K562 (cell line): ENCODE measurements around the gene CBY3.
"Not testable (repeated sequence)": the region's sequence is repeated elsewhere in the genome, so short reads cannot be mapped to it uniquely, and the experiment has no call there.

Source experiments
- CREB1 ChIP-seq, 2 experiments: sonication (generic) in 1 of 2; formaldehyde crosslinking in 1 of 2; IDR thresholded peaks; 2 replicates each; pipeline versions ENCODE4 v1.6.1 to v1.8.0; 2012 to 2022; ENCODE audit warnings: inconsistent platforms in 1 of 2, mild to moderate bottlenecking in 1 of 2, missing genetic modification reagents in 1 of 2, moderate library complexity in 1 of 2
- EZH2 ChIP-seq: IDR thresholded peaks from 2 replicates; pipeline ENCODE4 v1.6.1; 2012; ENCODE audit warnings: low read depth, mild to moderate bottlenecking, inconsistent platforms, low read length, borderline replicate concordance
- GABPB2 ChIP-seq: fragments of 250-450 bp; sonication (Bioruptor Pico); conservative IDR thresholded peaks from 2 replicates; pipeline ENCODE4 v1.5.1; 2021; ENCODE audit warnings: mild to moderate bottlenecking
- POLR2AphosphoS5 ChIP-seq: IDR thresholded peaks from 2 replicates; pipeline ENCODE4 v1.6.1; 2011; ENCODE audit warnings: mild to moderate bottlenecking, low read depth, low read length, moderate library complexity; ENCODE audit not compliant: control insufficient read depth, insufficient read depth
- RAD21 ChIP-seq, 2 experiments: fragments of 250-450 bp in 1 of 2; fragments of 450-650 bp in 1 of 2; sonication (Bioruptor Pico) in 1 of 2; formaldehyde crosslinking in 1 of 2; IDR thresholded peaks in 1 of 2; conservative IDR thresholded peaks in 1 of 2; 2 replicates each; pipeline versions ENCODE4 v1.4.0 to v1.8.0; 2020 to 2022; ENCODE audit warnings: mild to moderate bottlenecking in 2 of 2, moderate library complexity in 1 of 2
- RFX7 ChIP-seq: fragments of 250-450 bp; sonication (Bioruptor Pico); IDR thresholded peaks from 2 replicates; pipeline ENCODE4 v1.5.1; 2021; ENCODE audit warnings: mild to moderate bottlenecking
- SPI1 ChIP-seq: IDR thresholded peaks from 2 replicates; pipeline ENCODE4 v1.6.1; 2011; ENCODE audit warnings: low read depth, low read length, control low read depth, borderline replicate concordance
- TBP ChIP-seq: optimal IDR thresholded peaks from 2 replicates; pipeline ENCODE3; 2011; ENCODE audit warnings: low read depth, low read length, improper control_type of control experiment
- ZNF780A ChIP-seq: fragments of 250-450 bp; sonication (Bioruptor Pico); IDR thresholded peaks from 2 replicates; pipeline ENCODE4 v1.5.0; 2021; ENCODE audit warnings: mild to moderate bottlenecking
- TF ChIP-seq, protein P1 (sequence below), 3 experiments: IDR thresholded peaks in 2 of 3; conservative IDR thresholded peaks in 1 of 3; 2 replicates each; pipeline ENCODE4 v1.5.1; 2011 to 2012; ENCODE audit warnings: low read length in 3 of 3, mild to moderate bottlenecking in 3 of 3, control low read depth in 2 of 3, improper control_type of control experiment in 1 of 3, inconsistent platforms in 1 of 3, low read depth in 1 of 3, mixed read lengths in 1 of 3, moderate library complexity in 1 of 3; ENCODE audit not compliant: insufficient read depth in 2 of 3
- TF ChIP-seq, protein P2 (sequence below): sonication (generic); formaldehyde crosslinking; IDR thresholded peaks from 2 replicates; pipeline ENCODE4 v1.8.0; 2023; ENCODE audit warnings: mild to moderate bottlenecking, missing genetic modification reagents
- TF ChIP-seq, protein P3 (sequence below), 2 experiments: IDR thresholded peaks; 2 replicates each; pipeline ENCODE4 v1.6.1; 2011; ENCODE audit warnings: borderline replicate concordance in 1 of 2, control low read depth in 1 of 2, low read depth in 1 of 2, low read length in 1 of 2, mild to moderate bottlenecking in 1 of 2, mixed read lengths in 1 of 2, moderate library complexity in 1 of 2; ENCODE audit not compliant: insufficient read depth in 1 of 2, insufficient read length in 1 of 2, poor library complexity in 1 of 2, severe bottlenecking in 1 of 2; ENCODE audit errors: extremely low read depth in 1 of 2

DNA sequence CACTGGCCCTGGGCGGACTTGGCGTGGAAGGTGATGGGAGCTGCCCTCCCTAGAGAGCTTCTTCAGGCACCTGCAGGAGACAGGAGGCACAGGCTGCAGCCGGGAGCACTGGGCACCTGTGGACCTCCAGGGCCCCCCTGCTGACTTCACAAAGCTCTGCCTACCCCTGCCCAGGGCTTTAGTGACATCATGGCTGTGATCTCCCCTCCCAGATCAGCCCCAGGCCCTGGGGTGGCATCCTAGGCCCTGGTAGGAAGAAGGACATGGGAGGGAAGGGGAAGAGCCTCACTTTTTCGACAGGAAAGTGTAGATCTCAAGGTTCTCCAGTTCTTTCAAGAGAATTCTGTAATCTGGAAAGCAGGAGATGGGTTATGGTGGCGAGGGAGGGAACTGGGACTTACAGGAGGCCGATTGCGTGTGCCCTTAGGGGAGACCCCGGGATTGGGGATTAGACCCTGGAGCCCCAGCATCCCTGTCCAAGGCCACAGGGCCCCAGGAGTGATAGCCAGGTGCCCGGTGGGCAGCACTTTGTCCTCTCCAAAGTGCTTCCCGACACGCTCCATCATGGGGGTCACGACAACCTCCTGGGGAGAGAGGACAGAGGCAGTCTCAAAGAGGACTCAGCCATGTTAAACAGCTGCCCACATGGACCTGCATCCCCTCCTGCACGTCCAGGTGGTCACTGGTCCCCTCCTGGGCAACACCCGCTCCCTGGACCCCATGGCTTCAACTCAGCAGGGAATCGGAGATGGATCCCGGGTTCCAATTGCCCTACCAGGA is 37.5 kb downstream of the CBY3 start:
- not testable (repeated sequence) for TF ChIP-seq EZH2; CREB1 (IDR thresholded peaks at IDR 0.05); CREB1 (CRISPR knock-in tag; IDR thresholded peaks at IDR 0.05); RAD21 (CRISPR knock-in tag; conservative IDR thresholded peaks at IDR 0.05 in 1 of 2, IDR thresholded peaks at IDR 0.05 in 1 of 2); RFX7; ZNF780A; SPI1; TBP; POLR2AphosphoS5; GABPB2 (CRISPR knock-in tag)
- TF ChIP-seq, protein P1, sequence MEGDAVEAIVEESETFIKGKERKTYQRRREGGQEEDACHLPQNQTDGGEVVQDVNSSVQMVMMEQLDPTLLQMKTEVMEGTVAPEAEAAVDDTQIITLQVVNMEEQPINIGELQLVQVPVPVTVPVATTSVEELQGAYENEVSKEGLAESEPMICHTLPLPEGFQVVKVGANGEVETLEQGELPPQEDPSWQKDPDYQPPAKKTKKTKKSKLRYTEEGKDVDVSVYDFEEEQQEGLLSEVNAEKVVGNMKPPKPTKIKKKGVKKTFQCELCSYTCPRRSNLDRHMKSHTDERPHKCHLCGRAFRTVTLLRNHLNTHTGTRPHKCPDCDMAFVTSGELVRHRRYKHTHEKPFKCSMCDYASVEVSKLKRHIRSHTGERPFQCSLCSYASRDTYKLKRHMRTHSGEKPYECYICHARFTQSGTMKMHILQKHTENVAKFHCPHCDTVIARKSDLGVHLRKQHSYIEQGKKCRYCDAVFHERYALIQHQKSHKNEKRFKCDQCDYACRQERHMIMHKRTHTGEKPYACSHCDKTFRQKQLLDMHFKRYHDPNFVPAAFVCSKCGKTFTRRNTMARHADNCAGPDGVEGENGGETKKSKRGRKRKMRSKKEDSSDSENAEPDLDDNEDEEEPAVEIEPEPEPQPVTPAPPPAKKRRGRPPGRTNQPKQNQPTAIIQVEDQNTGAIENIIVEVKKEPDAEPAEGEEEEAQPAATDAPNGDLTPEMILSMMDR (IDR thresholded peaks at IDR 0.05 in 2 of 3, conservative IDR thresholded peaks at IDR 0.05 in 1 of 3; ENCODE audit: insufficient read depth in 2 of 3, low read depth in 1 of 3, low read length in 3 of 3): not testable (repeated sequence)
- TF ChIP-seq, protein P2, sequence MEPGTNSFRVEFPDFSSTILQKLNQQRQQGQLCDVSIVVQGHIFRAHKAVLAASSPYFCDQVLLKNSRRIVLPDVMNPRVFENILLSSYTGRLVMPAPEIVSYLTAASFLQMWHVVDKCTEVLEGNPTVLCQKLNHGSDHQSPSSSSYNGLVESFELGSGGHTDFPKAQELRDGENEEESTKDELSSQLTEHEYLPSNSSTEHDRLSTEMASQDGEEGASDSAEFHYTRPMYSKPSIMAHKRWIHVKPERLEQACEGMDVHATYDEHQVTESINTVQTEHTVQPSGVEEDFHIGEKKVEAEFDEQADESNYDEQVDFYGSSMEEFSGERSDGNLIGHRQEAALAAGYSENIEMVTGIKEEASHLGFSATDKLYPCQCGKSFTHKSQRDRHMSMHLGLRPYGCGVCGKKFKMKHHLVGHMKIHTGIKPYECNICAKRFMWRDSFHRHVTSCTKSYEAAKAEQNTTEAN (CRISPR knock-in tag): not testable (repeated sequence)
- TF ChIP-seq, protein P3, sequence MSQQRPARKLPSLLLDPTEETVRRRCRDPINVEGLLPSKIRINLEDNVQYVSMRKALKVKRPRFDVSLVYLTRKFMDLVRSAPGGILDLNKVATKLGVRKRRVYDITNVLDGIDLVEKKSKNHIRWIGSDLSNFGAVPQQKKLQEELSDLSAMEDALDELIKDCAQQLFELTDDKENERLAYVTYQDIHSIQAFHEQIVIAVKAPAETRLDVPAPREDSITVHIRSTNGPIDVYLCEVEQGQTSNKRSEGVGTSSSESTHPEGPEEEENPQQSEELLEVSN (IDR thresholded peaks at IDR 0.05; ENCODE audit: borderline replicate concordance in 1 of 2, extremely low read depth in 1 of 2, insufficient read depth in 1 of 2, insufficient read length in 1 of 2, low read depth in 1 of 2, low read length in 1 of 2, poor library complexity in 1 of 2, severe bottlenecking in 1 of 2): not testable (repeated sequence)
